GM10266 (cell line): ENCODE measurements around the gene GRIA1.
"Not testable (repeated sequence)": the region's sequence is repeated elsewhere in the genome, so short reads cannot be mapped to it uniquely, and the experiment has no call there.

Experiments
- DNase-seq: peaks from one replicate; pipeline ENCODE4 v3.0.0; 2012; ENCODE audit errors: extremely low spot score
- TF ChIP-seq, protein P1 (sequence below): IDR thresholded peaks from 2 replicates; pipeline ENCODE4 v1.5.1; 2012; ENCODE audit warnings: mild to moderate bottlenecking, low read depth; ENCODE audit not compliant: control insufficient read depth, insufficient read depth; ENCODE audit errors: missing control alignments

Gene GRIA1

DNA sequence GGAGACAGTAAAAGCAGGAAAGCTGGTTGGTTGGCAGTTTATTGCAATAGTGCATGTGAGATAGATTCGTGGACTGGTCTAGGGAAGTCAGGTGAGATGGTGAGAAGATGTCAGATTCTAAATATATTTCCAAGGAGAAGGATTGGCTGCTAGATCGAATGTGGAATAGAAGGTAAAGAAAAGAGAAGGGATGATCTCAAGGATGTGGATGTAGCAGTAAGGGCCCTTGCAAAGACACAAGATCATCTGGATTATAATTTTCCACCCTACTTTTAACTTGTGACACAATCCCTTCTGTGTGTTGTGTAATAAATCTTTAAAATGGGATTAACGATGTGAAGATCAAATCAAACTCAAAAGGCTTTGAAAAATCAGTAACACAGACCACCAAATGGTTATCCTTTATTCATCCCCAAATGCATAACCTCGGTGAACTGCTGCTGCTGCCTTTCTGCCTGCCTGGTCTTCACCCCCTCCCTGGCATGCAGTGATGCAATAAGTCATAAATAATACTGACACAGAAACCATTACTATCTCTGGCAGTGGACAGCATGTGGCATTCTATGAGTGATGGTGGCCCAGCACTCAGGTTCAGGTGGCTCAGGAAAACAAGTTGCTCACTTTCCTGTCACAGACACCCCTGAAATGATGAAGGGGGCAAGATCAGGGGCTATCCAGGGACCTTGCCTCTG lies 369.9 kb downstream of the GRIA1 start:
- TF ChIP-seq, protein P1, sequence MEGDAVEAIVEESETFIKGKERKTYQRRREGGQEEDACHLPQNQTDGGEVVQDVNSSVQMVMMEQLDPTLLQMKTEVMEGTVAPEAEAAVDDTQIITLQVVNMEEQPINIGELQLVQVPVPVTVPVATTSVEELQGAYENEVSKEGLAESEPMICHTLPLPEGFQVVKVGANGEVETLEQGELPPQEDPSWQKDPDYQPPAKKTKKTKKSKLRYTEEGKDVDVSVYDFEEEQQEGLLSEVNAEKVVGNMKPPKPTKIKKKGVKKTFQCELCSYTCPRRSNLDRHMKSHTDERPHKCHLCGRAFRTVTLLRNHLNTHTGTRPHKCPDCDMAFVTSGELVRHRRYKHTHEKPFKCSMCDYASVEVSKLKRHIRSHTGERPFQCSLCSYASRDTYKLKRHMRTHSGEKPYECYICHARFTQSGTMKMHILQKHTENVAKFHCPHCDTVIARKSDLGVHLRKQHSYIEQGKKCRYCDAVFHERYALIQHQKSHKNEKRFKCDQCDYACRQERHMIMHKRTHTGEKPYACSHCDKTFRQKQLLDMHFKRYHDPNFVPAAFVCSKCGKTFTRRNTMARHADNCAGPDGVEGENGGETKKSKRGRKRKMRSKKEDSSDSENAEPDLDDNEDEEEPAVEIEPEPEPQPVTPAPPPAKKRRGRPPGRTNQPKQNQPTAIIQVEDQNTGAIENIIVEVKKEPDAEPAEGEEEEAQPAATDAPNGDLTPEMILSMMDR: no peak
- DNase-seq: no peak

DNA sequence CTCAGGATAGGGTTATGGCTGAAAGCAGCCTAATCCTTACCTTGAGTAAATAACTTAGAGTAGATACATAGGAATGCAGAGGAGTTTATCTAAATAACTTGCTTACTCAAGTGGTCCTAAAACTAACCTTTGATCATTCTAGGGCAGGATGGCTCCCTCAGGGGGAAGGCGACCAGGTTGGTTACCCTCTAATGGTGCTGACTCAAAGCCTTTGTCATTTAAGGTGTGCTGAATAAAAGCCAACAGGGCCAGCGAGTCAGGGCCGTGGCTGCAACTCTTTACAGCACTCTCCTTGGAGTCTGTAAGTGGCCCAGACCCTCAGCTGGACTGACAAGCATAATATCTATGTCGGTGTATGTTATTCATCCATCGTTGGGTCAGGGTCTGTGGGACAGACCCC lies 372.4 kb downstream of the GRIA1 start:
- not testable (repeated sequence) for DNase-seq
